K562 (cell line): ENCODE measurements around the gene CRYGC. TPM values are rescaled to one million over a fixed set of nuclear protein-coding genes. Genes with fewer than 3 reads are reported as not detected.

Experiments used
- ARID1B ChIP-seq: fragments of 450-650 bp; IDR thresholded peaks from 2 replicates; pipeline ENCODE4 v1.6.1; 2016; ENCODE audit warnings: antibody characterized with exemption, mild to moderate bottlenecking, inconsistent platforms
- ATF4 ChIP-seq: fragments of 450-650 bp; formaldehyde crosslinking; IDR thresholded peaks from 2 replicates; pipeline ENCODE4 v1.4.0; 2022; ENCODE audit warnings: mild to moderate bottlenecking, moderate library complexity
- ATF7 ChIP-seq: fragments of 450-650 bp; IDR thresholded peaks from 2 replicates; pipeline ENCODE4 v1.7.1; 2014; ENCODE audit warnings: mild to moderate bottlenecking, moderate library complexity
- BRF1 ChIP-seq: IDR thresholded peaks from 3 replicates; pipeline ENCODE4 v1.6.1; 2011; ENCODE audit warnings: borderline replicate concordance, mild to moderate bottlenecking; ENCODE audit not compliant: insufficient read length; ENCODE audit errors: extremely low read depth
- CBX8 ChIP-seq: fragments of 200-600 bp; sonication (generic); IDR thresholded peaks from 2 replicates; pipeline ENCODE4 v1.6.1; 2012; ENCODE audit warnings: borderline replicate concordance, mixed run types, low read depth, mild to moderate bottlenecking, moderate library complexity, mixed read lengths, low read length, control low read depth, inconsistent platforms; ENCODE audit not compliant: poor library complexity, severe bottlenecking; ENCODE audit errors: extremely low read depth
- CCAR2 ChIP-seq: fragments of 200-400 bp; formaldehyde crosslinking; IDR thresholded peaks from 2 replicates; pipeline ENCODE4 v1.6.1; 2017; ENCODE audit warnings: mild to moderate bottlenecking, low read depth, low read length
- COPS2 ChIP-seq: fragments of 450-650 bp; conservative IDR thresholded peaks from 2 replicates; pipeline ENCODE4 v1.6.1; 2016; ENCODE audit warnings: mild to moderate bottlenecking, moderate library complexity
- CREB3 ChIP-seq: fragments of 450-650 bp; conservative IDR thresholded peaks from 2 replicates; pipeline ENCODE4 v1.6.1; 2016; ENCODE audit warnings: missing genetic modification characterization, low read depth, mild to moderate bottlenecking, missing compliant biosample characterization, moderate library complexity
- CXXC5 ChIP-seq: fragments of 250-450 bp; sonication (Bioruptor Pico); IDR thresholded peaks from 2 replicates; pipeline ENCODE4 v1.8.0; 2022; ENCODE audit warnings: inconsistent platforms, mild to moderate bottlenecking, moderate library complexity
- HNRNPL ChIP-seq: fragments of 200-400 bp; formaldehyde crosslinking; IDR thresholded peaks from 2 replicates; pipeline ENCODE4 v1.6.1; 2017; ENCODE audit warnings: low read depth, mild to moderate bottlenecking, low read length
- HOXB6 ChIP-seq: fragments of 250-450 bp; sonication (Bioruptor Pico); IDR thresholded peaks from 2 replicates; pipeline ENCODE4 v1.5.1; 2022; ENCODE audit warnings: mild to moderate bottlenecking, borderline replicate concordance
- KDM1A ChIP-seq, 2 experiments: fragments of 450-650 bp; IDR thresholded peaks; 2 replicates each; pipeline ENCODE4 v1.6.1; 2016; ENCODE audit warnings: mild to moderate bottlenecking in 2 of 2
- MEIS2 ChIP-seq: fragments of 450-650 bp; IDR thresholded peaks from 2 replicates; pipeline ENCODE4 v1.6.1; 2014; ENCODE audit warnings: mild to moderate bottlenecking; ENCODE audit not compliant: partially characterized antibody
- PHF20 ChIP-seq: fragments of 450-650 bp; IDR thresholded peaks from 2 replicates; pipeline ENCODE4 v1.6.1; 2018; ENCODE audit not compliant: partially characterized antibody
- PHF8 ChIP-seq: fragments of 200-600 bp; sonication (generic); IDR thresholded peaks from 2 replicates; pipeline ENCODE4 v1.6.1; 2012; ENCODE audit warnings: mixed run types, mild to moderate bottlenecking, inconsistent platforms, low read length, moderate library complexity, borderline replicate concordance
- POLR2AphosphoS2 ChIP-seq: IDR thresholded peaks from 2 replicates; pipeline ENCODE4 v1.6.1; 2012; ENCODE audit warnings: low read length, improper control_type of control experiment
- POLR3A ChIP-seq: IDR thresholded peaks from 2 replicates; pipeline ENCODE4 v1.6.1; 2011; ENCODE audit warnings: borderline replicate concordance, mild to moderate bottlenecking, moderate library complexity; ENCODE audit not compliant: insufficient read length, insufficient read depth; ENCODE audit errors: extremely low read depth
- RBBP5 ChIP-seq: fragments of 200-600 bp; sonication (generic); IDR thresholded peaks from 2 replicates; pipeline ENCODE4 v1.6.1; 2012; ENCODE audit warnings: borderline replicate concordance, mild to moderate bottlenecking, low read length, control low read depth, inconsistent platforms; ENCODE audit not compliant: insufficient read depth, poor library complexity, severe bottlenecking
- RBFOX2 ChIP-seq: fragments of 200-400 bp; formaldehyde crosslinking; IDR thresholded peaks from 2 replicates; pipeline ENCODE4 v1.6.1; 2017; ENCODE audit warnings: low read depth, mild to moderate bottlenecking, low read length, moderate library complexity
- SETDB1 ChIP-seq: IDR thresholded peaks from one replicate; pipeline ENCODE4 v1.6.1; 2012; ENCODE audit warnings: low read length, control low read depth, inconsistent platforms
- SPI1 ChIP-seq: IDR thresholded peaks from 2 replicates; pipeline ENCODE4 v1.6.1; 2011; ENCODE audit warnings: low read depth, low read length, control low read depth, borderline replicate concordance
- TARDBP ChIP-seq: fragments of 450-650 bp; IDR thresholded peaks from 2 replicates; pipeline ENCODE4 v1.6.1; 2016
- TCF7 ChIP-seq: sonication (generic); IDR thresholded peaks from 2 replicates; pipeline ENCODE4 v1.6.1; 2016; ENCODE audit warnings: antibody characterized with exemption, borderline replicate concordance
- XRCC3 ChIP-seq: fragments of 450-650 bp; IDR thresholded peaks from 2 replicates; pipeline ENCODE4 v1.6.1; 2017; ENCODE audit warnings: mild to moderate bottlenecking, moderate library complexity
- ZBTB8A ChIP-seq: fragments of 450-650 bp; IDR thresholded peaks from 2 replicates; pipeline ENCODE4 v1.6.1; 2018; ENCODE audit warnings: mild to moderate bottlenecking, moderate library complexity; ENCODE audit not compliant: partially characterized antibody
- ZKSCAN3 ChIP-seq: fragments of 250-450 bp; sonication (Bioruptor Pico); IDR thresholded peaks from 2 replicates; pipeline ENCODE4 v1.4.0; 2020
- ZNF146 ChIP-seq: IDR thresholded peaks from one replicate; pipeline ENCODE4 v1.6.1; 2018; ENCODE audit warnings: missing compliant biosample characterization; ENCODE audit not compliant: unreplicated experiment
- ZNF212 ChIP-seq: fragments of 450-650 bp; formaldehyde crosslinking; IDR thresholded peaks from 2 replicates; pipeline ENCODE4 v1.4.0; 2020; ENCODE audit warnings: mild to moderate bottlenecking
- ZNF24 ChIP-seq: fragments of 450-650 bp; IDR thresholded peaks from 2 replicates; pipeline ENCODE4 v1.6.1; 2016
- ZNF436 ChIP-seq: fragments of 250-450, 450-650 bp; sonication (Bioruptor Pico); formaldehyde crosslinking; IDR thresholded peaks from 2 replicates; pipeline ENCODE4 v1.7.0; 2020; ENCODE audit warnings: mild to moderate bottlenecking
- ZNF445 ChIP-seq: fragments of 250-450 bp; sonication (Bioruptor Pico); IDR thresholded peaks from 2 replicates; pipeline ENCODE4 v1.4.0; 2020; ENCODE audit warnings: low read depth, mild to moderate bottlenecking, moderate library complexity
- ZNF785 ChIP-seq: fragments of 250-450 bp; sonication (Bioruptor Pico); IDR thresholded peaks from 2 replicates; pipeline ENCODE4 v1.4.0; 2020; ENCODE audit warnings: mild to moderate bottlenecking
- polyA plus RNA-seq, 8 experiments: library from polyadenylated mRNA; depleted of rRNA in 4 of 8; stranded (reverse) in 5 of 8; unstranded in 3 of 8; fragments of >200 nt; fragmentation: Nextera tagmentation in 2 of 8; fragmentation: Illumina TruSeq in 1 of 8; extraction: Ambion mirVana in 2 of 8; extraction: Trizol in 1 of 8; gene quantifications; 2 replicates each; pipeline versions ENCODE4 v1.2.1 to v1.2.3, GENCODE V29; 2011 to 2014; ENCODE audit warnings: inconsistent platforms in 1 of 8, missing spikeins in 1 of 8
- total RNA-seq, 7 experiments: library from RNA; depleted of rRNA in 6 of 7; stranded (reverse); fragments of >200 nt in 6 of 7; fragmentation: Illumina TruSeq in 2 of 7; extraction: Trizol in 2 of 7; gene quantifications; 2 replicates each; pipeline versions ENCODE4 v1.2.1 to v1.2.3, GENCODE V29; 2011 to 2021; ENCODE audit warnings: low replicate concordance in 1 of 7

Gene CRYGC
- total and polyA plus RNA-seq, 9 of the 15 experiments (the other 6 are each of a cell fraction or from before 2014, with no cell fraction given), result not detected

- TF ChIP-seq CXXC5 (peak; percentile 67), COPS2 (no peak), ATF7 (no peak), ATF4 (CRISPR knock-in tag) (no peak), PHF20 (no peak), RBBP5 (no peak), MEIS2 (no peak), CCAR2 (no peak), PHF8 (no peak), CREB3 (tag) (no peak), ZKSCAN3 (CRISPR knock-in tag) (no peak), TCF7 (no peak), XRCC3 (no peak), ARID1B (peak; percentile 60), ZNF24 (no peak), ZNF212 (CRISPR knock-in tag) (no peak), RBFOX2 (no peak), HNRNPL (no peak), ZNF785 (no peak), HOXB6 (no peak), SETDB1 (no peak), ZBTB8A (no peak), TARDBP (no peak), CBX8 (no peak), ZNF436 (no peak), ZNF146 (CRISPR knock-in tag) (no peak), KDM1A (IDR thresholded peaks at IDR 0.05) (peak in 1 of 2 experiments; percentile 26; a peak in 1 of 4 replicates), POLR3A (no peak), SPI1 (peak; percentile 78; the same call in 1 of the 2 replicates), BRF1 (no peak), ZNF445 (no peak), POLR2AphosphoS2 (no peak)
These were observed 42.5 kb upstream of the CRYGC start (continued) for GRCh38 chr2:208172125-208172524.
